RPMI7951 (cell line): ENCODE data around the gene MUC5AC. TPM values are rescaled to one million over a fixed set of nuclear protein-coding genes. Genes with fewer than 3 reads are reported as not detected.
"Not testable (repeated sequence)": the region's sequence is repeated elsewhere in the genome, so short reads cannot be mapped to it uniquely, and the experiment has no call there.

ENCODE experiments used
- DNase-seq: peaks from one replicate; pipeline ENCODE4 v3.0.0-alpha.2; 2012; ENCODE audit warnings: low read depth
- total RNA-seq: library from RNA; depleted of rRNA; stranded (reverse); fragments of >200 nt; shearing (Covaris generic); gene quantifications from 2 replicates; pipeline ENCODE4 v1.2.3, GENCODE V29; 2014

Gene MUC5AC
- total RNA-seq, 1 experiment from 2014 or later = not detected

DNA sequence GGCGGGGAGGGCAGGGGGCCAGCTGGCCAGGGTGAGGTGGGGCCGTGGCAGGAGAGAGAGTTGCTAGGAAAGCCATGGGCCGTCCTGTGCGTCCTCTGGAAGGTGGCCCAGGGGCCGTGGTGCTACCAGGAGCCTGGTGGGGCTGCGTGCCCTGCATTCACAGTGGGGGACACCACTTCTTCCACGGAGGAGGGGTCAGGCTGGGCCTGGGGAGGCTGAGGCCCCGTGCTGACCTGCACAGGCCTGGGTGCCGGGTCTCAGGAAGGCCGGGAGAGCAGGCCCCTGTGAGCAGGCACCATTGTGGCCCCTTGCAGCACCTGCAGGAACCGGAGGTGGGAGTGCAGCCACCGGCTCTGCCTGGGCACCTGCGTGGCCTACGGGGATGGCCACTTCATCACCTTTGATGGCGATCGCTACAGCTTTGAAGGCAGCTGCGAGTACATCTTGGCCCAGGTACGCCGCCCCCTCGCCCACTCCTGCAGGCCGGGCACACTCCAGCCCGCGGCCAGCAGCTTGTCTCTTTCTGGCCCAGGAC is 77.1 kb downstream of the MUC5AC start:
- DNase-seq = no peak

DNA sequence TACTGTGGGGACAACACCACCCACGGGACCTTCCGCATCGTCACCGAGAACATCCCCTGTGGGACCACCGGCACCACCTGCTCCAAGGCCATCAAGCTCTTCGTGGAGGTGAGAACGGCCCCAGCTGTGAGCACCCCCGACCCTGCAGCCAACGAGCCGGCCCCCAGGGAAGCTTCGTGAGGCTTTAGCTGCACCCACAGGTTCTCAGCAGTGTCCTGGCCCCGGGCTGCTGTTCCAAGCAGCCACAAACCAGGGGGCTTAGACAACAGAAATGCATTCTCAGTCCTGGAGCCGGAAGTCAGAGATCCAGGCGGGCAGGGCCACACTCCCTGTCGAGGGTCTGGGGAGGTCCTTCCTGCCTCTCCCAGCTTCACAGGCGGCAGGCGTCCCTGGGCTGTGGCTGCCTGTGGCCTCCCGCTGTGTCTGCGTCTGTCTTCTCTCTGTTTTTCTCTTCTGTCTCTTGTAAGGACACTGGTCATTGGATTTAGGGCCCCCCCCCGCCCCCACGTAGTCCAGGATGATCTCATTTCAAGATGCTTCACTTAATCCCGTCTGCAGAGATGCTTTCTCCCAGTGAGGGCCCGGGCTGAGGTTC is 77.7 kb downstream of the MUC5AC start:
- DNase-seq = no peak

DNA sequence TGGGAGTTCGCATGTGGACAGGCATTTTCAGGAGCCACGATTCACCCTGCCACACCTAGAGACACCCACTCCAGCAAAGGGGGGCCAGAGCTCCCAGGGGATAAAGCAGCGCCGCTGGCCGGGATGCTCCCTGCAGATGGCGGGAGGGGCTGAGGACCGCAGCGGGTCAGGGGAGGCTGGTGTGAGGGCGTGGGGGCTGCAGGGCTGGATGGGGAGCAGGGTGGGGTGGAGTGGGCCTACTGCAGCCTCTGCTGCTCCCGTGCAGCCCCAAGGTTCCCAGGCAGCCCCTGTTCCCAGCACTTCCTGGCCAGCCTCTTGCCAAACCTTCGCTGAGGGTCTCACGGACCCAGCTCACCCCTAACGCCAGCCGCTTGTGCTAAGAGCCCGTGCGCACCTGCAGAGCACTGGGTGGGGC is 78.2 kb downstream of the MUC5AC start:
- no peak for DNase-seq

- no peak for DNase-seq
These were observed 78.8 kb downstream of the MUC5AC start for GRCh38 chr11:1236316-1237127.

DNA sequence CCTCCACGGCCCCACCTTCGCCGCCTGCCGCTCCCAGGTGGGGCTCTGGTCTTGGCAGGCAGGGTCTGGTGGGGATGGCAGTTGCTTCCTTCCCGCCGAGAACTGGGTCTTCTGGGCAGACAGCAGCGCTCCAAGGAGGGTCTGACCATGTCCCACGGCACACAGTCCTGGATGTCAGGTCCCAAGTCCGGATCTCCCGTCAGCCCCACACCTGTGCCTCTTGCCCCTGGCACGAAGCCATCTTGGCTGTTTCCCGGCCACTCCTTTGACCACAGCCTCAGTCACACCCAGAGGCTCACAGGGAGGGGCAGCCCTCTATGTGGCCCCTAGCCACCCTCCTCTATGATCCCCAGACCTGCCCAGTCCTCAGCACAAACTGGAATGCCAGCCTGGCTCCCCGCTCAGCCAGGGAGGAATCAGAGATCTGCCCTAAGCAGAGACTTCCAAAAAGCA is 79.4 kb downstream of the MUC5AC start:
- no peak for DNase-seq

DNA sequence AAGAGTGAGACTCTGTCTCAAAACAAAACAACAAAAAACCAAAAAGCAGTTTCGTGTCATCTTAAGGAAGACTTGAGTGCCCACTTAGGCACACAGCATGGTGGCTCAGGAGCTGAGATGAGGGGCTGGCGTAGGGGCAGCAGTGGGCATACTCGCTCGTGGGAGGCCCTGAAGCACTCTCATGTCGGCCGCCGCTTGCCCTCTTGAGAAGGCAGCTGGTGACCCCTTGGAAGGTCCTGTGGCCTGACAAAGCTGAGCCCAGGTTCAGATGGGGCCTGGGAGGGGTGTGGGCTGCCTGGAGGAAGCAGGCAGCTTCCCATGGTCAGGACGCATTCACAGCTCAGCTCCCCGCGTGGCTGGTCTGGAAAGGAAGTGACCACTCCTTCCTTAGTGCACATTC is 80.1 kb downstream of the MUC5AC start:
- DNase-seq = no peak

DNA sequence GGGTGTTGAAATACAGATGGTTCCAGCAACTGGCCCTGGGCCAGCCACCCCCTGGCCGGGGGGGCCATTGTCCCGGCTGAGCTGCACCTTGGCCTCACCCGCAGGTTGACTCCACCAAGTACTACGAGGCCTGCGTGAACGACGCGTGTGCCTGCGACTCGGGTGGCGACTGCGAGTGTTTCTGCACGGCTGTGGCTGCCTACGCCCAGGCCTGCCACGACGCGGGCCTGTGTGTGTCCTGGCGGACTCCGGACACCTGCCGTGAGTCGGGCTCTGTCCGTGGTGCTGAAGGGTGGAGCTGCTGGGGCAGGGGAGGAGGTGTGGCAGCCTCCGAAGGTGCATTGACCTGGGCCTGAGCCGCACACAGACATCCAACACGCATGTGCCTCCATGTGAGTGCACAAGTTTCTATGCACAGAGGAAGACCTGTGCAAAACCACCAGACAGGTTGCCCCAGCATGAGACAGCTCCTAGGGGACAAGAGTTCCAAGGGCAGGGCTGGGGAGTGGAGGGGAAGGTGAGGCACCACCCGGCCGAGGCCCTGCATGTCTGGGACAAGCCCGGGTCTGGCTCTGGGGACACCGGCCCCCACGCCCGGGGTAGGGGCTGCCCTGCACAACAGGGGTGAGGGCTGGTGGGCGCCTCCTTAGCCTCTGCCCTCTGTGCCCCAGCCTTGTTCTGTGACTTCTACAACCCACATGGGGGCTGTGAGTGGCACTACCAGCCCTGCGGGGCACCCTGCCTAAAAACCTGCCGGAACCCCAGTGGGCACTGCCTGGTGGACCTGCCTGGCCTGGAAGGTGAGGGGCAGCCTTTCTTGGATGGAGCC is 81.2 kb downstream of the MUC5AC start:
- no peak for DNase-seq

DNA sequence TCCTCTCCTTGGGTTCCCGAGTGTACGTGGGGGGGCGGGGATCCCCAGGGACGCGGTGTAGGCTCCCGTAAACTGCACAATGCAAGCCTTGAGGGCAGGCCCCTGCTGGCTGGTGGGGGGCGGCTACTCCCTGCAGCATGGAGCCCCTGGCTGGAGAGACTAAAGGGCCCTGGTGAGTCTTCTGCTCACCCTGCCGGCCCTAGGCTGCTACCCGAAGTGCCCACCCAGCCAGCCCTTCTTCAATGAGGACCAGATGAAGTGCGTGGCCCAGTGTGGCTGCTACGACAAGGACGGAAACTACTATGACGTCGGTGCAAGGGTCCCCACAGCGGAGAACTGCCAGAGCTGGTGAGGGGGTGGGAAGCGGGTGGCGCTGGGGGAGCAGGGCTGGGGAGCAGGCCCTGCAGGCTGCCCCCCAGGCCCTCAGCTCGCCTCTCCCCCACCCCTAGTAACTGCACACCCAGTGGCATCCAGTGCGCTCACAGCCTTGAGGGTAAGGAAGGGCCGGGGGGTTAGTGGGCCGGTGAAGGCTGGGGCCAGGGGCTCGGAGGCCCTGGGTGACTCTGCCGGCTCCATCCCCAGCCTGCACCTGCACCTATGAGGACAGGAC is 81.9 kb downstream of the MUC5AC start:
- DNase-seq = no peak

- no peak for DNase-seq
These were observed 83.0 kb downstream of the MUC5AC start for GRCh38 chr11:1240771-1241170.

DNA sequence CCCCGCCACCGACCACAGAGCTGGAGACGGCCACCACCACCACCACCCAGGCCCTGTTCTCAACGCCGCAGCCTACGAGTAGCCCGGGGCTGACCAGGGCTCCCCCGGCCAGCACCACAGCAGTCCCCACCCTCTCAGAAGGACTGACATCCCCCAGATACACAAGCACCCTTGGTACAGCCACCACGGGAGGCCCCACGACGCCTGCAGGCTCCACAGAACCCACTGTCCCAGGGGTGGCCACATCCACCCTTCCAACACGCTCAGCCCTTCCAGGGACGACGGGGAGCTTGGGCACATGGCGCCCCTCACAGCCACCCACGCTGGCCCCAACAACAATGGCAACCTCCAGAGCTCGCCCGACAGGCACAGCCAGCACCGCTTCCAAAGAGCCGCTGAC is 84.0 kb downstream of the MUC5AC start:
- no peak for DNase-seq

DNA sequence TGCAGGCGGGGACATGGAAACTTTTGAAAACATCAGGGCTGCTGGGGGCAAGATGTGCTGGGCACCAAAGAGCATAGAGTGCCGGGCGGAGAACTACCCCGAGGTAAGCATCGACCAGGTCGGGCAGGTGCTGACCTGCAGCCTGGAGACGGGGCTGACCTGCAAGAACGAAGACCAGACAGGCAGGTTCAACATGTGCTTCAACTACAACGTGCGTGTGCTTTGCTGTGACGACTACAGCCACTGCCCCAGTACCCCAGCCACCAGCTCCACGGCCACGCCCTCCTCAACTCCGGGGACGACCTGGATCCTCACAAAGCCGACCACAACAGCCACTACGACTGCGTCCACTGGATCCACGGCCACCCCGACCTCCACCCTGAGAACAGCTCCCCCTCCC is 84.5 kb downstream of the MUC5AC start:
- no peak for DNase-seq

DNA sequence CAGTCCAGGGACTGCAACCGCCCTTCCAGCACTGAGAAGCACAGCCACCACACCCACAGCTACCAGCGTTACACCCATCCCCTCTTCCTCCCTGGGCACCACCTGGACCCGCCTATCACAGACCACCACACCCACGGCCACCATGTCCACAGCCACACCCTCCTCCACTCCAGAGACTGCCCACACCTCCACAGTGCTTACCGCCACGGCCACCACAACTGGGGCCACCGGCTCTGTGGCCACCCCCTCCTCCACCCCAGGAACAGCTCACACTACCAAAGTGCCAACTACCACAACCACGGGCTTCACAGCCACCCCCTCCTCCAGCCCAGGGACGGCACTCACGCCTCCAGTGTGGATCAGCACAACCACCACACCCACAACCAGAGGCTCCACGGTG is 85.0 kb downstream of the MUC5AC start:
- DNase-seq = not testable (repeated sequence)

DNA sequence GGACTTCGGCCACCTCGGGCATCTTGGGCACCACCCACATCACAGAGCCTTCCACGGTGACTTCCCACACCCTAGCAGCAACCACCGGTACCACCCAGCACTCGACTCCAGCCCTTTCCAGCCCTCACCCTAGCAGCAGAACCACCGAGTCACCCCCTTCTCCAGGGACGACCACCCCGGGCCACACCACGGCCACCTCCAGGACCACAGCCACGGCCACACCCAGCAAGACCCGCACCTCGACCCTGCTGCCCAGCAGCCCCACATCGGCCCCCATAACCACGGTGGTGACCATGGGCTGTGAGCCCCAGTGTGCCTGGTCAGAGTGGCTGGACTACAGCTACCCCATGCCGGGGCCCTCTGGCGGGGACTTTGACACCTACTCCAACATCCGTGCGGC is 85.8 kb downstream of the MUC5AC start:
- DNase-seq = not testable (repeated sequence)

GRCh38 chr11:1244557-1244956 is 86.8 kb downstream of the MUC5AC start:
- DNase-seq = not testable (repeated sequence)

GRCh38 chr11:1245717-1246116 is 88.0 kb downstream of the MUC5AC start:
- not testable (repeated sequence) for DNase-seq

DNA sequence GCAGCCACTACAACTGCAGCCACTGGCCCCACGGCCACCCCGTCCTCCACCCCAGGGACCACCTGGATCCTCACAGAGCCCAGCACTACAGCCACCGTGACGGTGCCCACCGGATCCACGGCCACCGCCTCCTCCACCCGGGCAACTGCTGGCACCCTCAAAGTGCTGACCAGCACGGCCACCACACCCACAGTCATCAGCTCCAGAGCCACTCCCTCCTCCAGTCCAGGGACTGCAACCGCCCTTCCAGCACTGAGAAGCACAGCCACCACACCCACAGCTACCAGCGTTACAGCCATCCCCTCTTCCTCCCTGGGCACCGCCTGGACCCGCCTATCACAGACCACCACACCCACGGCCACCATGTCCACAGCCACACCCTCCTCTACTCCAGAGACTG is 88.5 kb downstream of the MUC5AC start:
- DNase-seq = not testable (repeated sequence)

GRCh38 chr11:1247026-1247425 is 89.3 kb downstream of the MUC5AC start:
- DNase-seq = not testable (repeated sequence)

DNA sequence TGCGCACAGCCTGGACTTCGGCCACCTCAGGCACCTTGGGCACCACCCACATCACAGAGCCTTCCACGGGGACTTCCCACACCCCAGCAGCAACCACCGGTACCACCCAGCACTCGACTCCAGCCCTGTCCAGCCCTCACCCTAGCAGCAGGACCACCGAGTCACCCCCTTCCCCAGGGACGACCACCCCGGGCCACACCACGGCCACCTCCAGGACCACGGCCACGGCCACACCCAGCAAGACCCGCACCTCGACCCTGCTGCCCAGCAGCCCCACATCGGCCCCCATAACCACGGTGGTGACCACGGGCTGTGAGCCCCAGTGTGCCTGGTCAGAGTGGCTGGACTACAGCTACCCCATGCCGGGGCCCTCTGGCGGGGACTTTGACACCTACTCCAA is 91.2 kb downstream of the MUC5AC start:
- not testable (repeated sequence) for DNase-seq

DNA sequence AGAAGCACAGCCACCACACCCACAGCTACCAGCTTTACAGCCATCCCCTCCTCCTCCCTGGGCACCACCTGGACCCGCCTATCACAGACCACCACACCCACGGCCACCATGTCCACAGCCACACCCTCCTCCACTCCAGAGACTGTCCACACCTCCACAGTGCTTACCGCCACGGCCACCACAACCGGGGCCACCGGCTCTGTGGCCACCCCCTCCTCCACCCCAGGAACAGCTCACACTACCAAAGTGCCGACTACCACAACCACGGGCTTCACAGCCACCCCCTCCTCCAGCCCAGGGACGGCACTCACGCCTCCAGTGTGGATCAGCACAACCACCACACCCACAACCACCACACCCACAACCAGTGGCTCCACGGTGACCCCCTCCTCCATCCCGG is 92.7 kb downstream of the MUC5AC start:
- DNase-seq = not testable (repeated sequence)
